HG02642 (cell line): ENCODE data around the gene G2E3.
"Not testable (repeated sequence)": the region's sequence is repeated elsewhere in the genome, so short reads cannot be mapped to it uniquely, and the experiment has no call there.

Experiments used
- ATAC-seq: cut with Tn5 transposase; IDR thresholded peaks from one replicate; pipeline ENCODE4 v1.9.1; 2021; ENCODE audit warnings: mild to moderate bottlenecking; ENCODE audit not compliant: unreplicated experiment, poor library complexity

The G2E3 gene

DNA sequence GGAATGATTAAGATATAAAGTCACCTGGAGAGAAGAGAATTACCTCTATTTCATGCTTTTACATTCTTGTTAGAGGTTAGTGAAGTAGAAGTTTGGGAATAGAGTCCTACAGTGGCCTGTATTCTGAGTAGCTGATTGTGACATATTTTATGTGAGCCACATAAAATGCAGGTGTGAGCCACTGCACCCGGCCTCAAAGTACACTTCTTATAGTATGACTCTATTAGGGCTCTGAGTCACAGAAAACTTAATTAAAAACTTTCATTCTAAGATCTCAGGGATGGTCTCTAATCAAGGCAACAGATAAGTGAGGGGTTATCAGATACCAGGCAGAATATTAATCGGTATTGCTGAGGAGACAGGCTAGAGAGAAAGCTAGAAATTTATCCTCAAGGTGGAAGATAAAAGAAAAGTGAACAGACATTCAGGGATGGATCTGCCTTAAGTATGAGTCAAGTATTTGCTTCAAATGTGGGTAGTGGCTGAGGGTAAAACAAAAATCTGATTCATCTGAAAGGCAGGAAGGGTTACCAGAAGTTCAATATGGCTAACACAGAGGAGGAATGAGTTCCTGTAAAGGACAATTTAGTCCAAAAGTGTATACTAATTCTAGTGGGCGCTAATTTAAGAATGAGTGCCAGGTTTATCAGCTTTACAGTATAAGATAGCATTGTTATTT, 5.5 kb upstream of the G2E3 start:
- ATAC-seq, result no peak

DNA sequence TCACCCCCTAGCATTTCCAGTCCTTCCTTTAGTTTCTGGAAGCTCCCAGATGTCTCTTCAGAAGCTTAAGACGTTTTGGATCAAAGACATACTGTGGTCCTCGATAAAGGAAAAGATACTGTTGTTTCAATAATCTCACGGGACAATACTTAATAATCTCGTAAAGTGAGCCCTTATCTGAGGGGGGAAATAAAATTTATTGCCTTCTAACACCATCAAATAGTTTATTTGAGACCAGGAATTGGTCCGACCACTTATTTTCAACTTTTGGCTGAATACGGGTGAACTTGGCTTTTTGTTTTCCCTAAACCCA, 640 bp upstream of the G2E3 start:
- no peak for ATAC-seq

DNA sequence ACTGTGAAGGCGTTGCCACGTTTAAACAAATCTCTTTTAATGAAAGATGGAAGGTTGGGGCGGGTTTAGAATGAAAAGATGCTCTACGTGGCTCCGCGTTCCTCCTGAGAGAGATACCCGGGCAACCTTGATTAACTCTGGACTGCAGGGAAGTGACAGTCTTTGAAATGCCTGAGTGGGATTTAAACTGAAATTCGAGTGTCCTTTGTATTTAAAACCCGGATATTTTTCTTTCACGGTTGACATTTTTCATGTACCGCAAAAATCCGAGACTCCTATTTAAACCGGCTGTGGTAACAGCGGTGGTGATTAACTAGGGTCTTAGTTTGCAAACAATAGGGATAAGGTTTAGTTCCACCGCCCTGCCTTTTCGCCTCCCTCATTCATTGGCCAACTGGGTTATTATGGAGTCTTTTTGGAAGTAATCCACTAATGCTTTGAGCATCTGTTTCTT, 707 bp downstream of the G2E3 start:
- peak; percentile 18 for ATAC-seq

DNA sequence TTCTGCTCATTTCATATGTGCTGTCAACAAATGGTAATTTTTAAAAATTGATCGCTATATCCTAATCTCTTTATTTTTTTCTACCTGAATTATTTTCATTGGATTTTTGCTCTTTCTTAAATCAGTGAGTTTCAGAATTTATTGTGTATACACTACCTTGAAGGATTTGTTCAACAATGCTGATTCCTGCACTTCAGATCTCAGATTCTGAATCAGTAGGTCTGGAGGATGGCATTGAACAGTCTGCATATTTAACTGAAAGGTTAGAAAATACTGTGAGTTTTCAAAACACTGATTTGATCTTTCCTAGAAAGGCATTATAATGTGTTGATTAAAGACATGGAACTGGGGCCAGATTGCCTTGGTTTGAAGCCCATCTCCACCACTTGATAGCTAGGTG, 1.6 kb downstream of the G2E3 start:
- ATAC-seq, result no peak

DNA sequence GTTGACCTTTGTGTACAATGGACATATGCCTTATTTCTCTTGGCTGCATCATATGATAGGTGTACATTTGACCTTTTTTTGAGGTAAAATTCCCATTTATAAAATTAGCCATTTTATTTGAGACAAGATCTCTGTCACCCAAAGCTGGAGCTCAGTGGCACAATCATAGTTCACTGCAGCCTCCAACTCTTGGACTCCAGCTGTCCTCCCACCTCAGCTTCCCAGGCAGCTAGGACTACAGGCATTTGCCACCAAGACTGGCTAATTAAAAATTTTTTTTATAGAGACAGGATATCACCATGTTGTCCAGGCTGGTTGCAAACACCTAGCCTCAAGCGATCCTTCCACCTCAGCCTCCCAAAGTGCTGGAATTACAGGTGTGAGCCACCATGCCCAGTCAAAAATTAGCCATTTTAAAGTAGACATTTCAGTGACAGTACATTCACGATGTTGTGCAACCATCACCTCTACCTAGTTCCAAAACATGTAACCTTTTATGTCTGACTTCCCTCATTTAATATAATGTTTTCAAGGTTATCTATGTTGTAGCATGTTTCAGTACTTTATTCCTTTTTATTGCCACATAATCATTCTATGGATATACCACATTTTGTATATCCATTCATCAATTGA, 5.4 kb downstream of the G2E3 start:
- no peak for ATAC-seq

DNA sequence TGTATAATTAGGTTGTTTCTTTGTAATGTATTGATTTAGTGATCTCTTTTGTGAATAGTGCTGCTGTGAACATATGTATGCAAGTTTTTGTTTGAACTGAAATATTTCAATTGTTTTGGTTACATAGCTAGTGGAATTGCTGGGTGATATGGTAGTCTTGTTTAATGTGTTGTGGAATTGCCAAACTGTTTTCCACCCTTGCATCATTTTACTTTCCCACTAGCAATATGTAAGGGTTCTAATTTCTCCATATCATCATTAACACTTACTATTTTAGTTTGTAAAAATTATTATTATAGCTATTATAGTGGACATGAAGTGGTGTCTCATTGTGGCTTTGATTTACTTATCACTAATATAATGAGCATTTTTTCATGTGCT, 5.9 kb downstream of the G2E3 start:
- no peak for ATAC-seq

DNA sequence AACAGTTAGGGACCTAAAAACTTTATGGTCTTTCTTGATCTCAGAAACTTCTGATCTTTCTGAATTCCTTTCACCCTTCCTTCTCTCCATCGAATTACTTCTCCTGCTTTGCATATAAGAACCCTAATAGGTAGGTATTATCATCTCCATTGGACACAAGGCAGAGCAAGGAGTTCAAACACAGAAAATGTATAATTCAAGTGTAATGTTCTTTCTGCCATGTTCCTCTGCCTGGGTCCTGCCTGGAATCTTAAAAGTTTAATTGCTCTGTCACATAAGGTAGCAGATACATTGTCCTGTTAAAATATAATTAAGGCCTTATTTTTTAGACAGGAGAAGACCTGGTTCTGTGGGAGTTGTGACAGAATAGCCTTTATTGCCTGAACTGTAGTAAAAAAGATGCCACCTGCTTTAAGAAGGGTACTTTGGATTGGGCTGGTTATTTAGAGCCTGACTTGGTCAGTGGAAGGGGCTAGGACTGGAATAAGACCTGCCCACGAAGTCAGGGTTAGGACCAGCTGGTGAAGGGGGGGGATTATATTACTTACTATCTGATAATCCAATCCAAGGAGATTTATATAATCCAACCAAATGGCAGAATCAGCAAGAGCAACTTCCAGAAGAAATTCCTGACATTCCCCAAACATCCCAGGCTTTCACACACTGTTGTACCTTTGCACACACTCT, 10.4 kb downstream of the G2E3 start:
- ATAC-seq, result no peak

DNA sequence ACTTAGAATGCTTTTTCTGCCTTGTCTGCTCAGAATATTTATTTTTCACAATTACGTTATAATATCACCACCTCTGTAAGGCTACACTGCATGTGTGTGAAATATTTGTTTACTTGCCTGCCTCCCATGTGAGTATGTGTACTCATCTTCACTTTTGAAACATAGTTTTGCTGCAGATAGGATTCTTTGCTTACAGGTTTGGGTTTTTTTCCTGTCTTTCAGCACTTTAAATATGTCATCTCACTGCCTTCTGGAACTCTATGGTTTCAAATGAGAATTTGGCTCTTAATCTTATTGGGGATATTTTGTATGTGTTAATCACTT, 10.9 kb downstream of the G2E3 start:
- no peak for ATAC-seq

DNA sequence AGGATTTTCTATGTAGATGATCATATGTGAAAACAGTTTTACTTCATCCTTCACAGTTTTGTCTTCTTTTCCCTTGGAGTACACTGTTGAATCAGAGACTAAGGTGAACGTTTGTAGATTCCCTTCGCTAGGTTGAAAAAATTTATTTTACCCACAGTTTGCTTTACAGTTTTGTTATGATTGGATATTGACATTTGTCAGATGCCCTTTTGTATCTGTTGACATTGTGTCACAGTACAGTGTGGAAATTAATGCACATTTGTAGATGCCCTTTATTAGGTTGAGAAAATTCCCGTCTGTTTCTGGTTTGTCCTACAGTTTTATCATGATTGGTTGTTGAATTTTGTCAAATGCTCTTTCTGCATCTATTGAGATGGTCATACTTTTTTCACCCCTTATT, 13.3 kb downstream of the G2E3 start:
- no peak for ATAC-seq

DNA sequence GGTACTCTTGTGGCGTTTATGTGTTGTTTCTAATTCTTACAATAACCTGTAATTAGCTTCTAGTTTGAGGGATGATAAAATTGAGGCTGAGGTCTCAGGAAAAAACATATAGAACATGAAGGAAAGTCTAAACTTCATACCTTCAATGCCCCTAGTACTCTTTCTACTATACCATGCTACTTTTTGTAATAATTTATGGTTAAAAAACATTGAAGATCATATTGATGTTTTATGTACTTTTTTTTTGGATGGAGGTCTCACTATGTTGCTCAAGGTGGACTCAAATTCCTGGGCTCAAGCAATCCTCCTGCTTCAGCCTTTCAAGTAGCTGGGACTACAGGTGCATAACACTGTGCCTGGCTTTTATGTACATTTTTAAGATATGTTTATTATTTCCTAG, 13.8 kb downstream of the G2E3 start:
- ATAC-seq, result no peak

DNA sequence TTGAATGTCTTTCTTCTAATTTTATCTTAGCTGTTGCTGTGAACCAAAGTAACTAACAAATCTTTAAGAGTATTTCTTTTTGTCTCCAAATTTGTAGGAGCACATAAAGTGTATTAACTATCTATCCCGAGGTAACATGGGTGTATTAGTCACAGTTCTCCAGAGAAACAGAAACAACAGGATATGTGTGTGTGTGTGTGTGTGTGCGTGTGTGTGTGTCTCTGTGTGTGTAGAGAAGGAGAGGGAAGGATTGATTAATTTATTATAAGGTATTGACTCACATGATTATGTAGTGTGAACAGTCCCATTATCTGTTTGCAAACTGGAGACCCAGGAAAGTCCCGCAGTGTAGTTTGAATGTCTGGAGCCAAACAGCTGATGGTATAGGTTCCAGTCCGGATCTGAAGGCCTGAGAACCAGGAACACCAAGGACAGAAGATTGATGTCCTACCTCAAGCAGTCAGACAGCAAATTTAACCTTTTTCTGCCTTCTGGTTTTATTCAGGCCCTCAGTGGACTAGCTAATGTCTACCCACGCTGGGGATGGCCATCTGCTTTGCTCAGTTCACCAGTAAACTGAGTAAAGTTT, 14.4 kb downstream of the G2E3 start:
- no peak for ATAC-seq

DNA sequence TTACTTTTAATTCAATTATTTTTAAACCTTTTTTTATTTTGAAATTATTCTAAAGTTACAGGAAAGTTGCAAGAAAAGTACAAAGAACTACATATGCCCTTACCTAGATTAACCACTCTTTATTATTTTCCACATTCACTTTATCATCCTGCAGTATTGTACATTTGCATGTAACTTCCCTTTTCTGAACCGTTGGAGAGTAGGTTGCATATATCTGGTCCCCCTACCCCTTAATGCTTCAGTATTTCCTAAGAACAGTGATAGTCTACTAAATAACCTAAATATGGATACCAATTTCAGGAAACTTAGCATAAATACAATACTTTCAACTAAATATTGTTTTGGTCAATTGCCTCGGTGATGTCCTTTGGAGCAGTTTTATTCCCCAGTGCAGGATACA, 15.0 kb downstream of the G2E3 start:
- ATAC-seq, result no peak

DNA sequence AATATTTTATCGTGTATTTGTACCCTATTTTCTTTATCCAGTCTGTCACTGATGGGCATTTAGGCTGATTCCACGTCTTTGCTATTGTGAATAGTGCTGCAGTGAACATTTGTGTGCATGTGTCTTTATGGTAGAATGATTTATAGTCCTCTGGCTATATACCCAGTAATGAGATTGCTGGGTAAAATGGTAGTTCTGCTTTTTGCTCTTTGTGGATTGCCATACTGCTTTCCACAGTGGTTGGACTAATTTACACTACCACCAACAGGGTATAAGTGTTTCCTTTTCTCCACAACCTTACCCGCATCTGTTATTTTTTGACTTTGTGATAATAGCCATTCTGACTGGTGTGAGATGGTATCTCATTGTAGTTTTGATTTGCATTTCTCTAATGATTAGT, 15.8 kb downstream of the G2E3 start:
- ATAC-seq, result not testable (repeated sequence)

DNA sequence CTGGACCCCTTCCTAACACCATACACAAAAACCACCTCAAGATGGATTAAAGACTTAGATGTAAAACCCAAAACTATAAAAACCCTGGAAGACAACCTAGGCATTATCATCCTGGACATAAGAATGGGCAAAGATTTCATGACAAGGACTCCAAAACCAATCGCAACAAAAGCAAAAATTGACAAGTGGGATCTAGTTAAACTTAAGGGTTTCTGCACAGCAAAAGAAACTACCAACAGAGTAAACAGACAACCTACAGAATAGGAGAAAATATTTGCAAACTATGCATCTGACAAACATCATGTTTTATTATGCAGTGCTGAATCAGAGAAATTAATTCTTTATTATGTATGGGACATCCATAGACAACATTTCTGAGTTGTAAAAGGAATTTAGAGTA, 17.4 kb downstream of the G2E3 start:
- ATAC-seq, result not testable (repeated sequence)

DNA sequence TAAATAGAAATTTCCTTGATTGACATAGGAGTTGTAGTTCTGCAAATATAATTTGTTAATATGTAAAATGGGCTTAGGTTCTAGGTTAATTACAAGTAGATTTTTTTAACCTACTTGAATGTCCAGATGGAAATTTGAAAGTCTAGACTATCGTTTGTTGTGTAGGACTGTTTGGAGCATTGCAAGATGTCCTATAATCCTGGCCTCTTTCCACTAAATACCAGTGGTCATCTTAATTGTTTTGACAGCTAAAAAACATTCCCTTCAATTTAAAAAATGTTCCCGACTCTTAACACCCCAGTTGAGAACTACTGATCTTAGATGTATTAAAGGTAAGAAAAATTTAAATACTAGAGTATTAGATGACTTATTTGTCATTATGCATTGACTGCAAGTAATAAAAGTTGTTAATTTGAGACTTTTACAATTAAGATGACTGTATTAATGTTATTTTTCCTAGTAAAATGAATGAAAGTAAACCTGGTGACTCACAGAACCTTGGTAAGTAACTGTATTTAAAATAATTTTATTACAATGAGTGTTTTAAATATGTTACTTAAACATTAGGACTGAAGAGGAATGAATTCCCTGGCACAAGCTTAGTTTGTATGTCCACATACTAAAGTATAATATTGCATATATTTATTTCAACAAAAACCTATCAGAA, 21.8 kb downstream of the G2E3 start:
- ATAC-seq, result no peak

DNA sequence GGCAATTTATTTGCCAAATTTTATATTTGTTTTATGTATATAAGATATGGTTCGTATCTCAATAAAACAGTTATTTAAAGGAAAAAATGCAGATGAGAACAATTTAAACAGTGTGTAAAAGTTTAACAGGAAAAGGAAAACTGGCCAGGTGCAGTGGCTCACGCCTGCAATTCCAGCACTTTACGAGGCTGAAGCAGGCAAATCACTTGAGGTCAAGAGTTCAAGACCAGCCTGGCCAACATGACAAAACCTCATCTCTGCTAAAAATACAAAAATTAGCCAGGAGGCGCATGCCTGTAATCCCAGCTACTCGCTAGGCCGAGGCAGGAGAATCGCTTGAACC, 22.3 kb downstream of the G2E3 start:
- no peak for ATAC-seq

DNA sequence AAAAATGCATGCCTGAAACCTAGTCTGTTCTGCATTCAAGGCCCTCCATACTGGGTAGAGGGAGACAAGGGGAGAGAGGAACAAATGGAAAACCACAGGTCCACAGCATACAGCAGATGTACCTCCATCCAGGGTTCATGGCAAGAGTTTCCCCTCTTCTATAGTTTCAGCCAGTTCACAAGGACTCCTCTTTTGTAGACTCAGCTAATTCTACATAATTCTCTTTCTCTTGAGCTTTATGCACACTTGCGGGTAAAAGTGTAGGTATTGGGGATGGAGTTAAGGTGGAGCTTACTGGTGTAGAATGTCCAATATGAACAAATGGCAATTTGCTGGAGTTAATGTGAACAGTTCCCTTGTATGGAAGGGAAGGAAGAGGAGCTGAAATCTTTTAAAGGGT, 23.4 kb downstream of the G2E3 start:
- no peak for ATAC-seq

DNA sequence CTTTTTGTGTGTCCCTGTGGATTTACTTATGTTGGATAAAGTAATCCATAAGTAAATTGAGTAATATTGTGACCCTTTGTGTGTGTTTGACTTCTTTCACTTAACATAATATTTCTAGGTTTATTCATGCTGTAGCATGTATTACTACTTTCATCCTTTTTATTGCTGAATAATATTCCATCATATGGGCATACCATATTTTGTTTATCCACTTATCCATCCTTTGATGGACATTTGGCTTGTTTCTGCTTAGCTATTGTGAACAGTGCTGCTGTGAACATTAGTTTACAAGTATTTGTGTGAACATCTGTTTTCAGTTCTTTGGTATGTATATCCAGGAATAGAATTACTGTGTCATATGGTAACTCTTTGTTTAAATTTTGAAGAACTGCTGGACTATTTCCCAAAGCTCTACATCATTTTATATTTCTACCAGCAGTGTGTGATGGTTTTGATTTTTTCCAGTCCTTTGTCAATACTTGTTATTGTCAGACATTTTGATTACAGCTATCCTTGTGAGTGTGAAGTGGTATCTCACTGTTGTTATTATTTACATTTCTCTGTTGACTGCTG, 25.2 kb downstream of the G2E3 start:
- no peak for ATAC-seq

DNA sequence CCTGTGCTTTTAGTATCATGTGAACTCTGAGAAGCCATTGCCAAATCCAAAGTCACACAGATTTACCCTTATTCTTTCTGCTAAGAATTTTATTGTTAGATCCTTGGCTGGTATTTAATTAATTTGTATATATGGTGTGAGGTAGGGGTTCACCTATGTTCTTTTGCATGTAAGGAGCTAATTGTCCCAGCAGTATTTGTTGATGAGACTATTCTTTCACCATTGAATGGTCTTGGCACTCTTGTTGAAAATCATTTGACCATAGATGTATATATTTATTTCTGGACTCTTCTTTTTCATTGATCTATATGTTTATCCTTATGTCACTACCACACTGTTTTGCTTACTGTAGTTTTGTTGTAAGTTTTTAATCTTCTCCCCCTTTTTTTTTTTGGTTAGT, 26.2 kb downstream of the G2E3 start:
- ATAC-seq, result no peak

DNA sequence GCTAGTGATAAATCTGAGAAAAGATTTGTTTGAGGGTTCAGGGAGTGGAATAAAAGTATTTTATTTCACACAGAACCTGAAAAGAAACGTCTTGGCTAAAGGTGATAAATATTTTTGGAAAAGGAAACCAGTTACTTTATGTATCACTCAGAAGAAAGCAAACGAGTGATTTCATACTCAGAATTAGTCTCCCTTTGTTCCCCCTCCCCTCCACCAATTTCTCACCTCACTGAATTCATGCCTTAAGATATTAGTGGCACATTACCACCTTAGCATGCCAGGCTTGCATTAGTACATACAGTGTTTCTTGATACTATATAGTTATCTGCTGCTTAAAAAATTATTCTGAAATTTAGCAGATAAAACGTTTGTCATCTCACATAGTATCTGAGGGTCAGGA, 28.2 kb downstream of the G2E3 start:
- ATAC-seq, result no peak

DNA sequence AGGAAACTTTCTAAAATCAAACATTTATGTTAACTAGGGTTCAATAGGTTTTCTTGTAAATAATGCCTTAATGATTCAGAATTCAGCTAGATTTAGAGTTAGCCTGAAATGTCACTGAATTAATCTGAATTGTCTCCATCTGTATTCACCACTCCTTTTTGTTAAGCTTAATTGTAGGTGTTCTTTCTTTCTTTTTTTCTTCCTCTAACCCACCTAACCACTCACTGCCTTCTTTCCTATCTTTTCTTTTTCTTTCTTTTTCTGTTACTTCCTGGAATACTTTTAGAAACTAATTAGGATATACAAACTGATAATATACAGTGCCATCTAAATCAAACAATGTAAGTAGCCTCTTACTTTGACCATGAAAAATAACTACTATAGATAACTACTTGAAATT, 29.9 kb downstream of the G2E3 start:
- ATAC-seq, result no peak
